GM18499 (cell line): Measurements from ENCODE around the gene CLDN24.
"Not testable (repeated sequence)": the region's sequence is repeated elsewhere in the genome, so short reads cannot be mapped to it uniquely, and the experiment has no call there.

ENCODE experiments used
- ATAC-seq: cut with Tn5 transposase; IDR thresholded peaks from one replicate; pipeline ENCODE4 v1.9.1; 2021; ENCODE audit warnings: moderate number of reproducible peaks; ENCODE audit not compliant: insufficient read depth, unreplicated experiment

CLDN24 gene

GRCh38 chr4:183348136-183348535, 25.9 kb upstream of the CLDN24 start:
- ATAC-seq: no peak

DNA sequence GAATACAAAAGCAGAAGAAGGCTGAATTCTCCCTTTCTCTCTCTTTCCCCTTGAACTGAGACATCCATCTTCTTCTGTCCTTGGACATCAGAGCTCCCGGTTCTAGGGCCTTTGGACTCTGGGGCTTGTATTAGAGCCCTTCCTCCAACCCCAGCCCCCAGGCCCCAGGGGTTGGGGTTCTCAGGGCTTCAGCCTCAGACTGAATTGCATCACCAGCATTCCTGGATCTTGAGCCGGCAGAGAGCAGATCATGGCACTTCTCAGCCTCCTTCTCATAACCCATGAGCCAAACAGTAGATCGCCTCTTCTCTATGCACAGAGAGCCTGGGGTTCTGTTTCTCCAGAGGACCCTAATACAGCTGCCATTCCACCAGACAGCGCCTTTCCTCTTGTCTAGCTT, 25.3 kb upstream of the CLDN24 start:
- no peak for ATAC-seq

DNA sequence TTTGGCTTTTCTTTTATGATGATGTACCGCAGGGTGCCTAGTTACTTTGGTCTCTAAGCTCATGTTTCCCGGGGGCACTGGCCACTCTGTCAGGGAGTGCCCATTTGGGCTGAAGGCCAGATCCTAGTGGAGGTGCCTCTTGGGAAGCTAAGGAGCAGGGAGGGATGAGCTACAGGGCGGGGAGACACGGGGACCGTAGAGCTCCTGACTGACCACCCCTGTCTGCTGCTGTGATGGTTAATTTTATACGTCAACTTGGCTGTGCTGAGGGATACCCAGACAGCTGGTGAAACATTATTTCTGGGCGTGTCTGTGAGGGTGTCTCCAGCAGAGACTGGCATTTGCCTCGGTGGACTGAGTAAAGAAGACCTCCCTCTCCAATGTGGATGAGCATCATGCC, 24.9 kb upstream of the CLDN24 start:
- no peak for ATAC-seq

GRCh38 chr4:183345261-183345660, 23.0 kb upstream of the CLDN24 start:
- no peak for ATAC-seq

DNA sequence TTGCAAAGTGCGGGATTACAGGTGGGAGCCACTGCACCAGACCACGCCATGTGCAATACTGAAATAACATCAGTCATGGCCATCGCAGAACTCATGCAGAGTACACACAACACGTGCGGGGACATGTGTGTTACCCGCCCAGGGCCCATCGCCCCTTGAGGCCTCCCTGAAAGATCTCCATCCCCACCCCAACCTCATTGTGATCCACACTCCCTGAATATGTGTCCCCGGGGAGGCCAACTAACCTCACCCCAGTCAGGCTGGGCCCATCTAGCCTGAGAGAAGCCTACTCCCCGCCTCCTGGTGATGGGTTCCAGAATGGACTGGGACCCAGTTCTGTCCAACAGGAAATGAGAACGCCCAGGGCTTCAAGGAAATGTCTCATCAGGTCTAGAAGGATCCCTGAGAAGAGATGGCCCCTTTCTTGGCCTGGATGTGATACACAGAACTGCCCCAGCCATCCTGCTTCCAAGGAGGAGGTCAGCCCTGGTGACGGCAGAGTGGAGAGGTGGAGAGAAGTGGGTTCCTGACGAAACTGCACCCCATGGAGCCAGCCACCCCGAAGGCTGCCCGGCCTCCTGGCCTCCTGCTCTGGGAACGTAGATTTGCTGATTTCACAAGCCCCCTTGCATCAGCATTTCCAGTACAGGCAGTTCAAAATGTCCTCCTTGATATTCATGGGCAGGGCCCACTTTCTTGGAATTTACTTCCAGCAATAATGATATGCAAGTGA, 22.5 kb upstream of the CLDN24 start:
- ATAC-seq: no peak

- ATAC-seq: no peak
Observed at GRCh38 chr4:183343730-183344129, 21.5 kb upstream of the CLDN24 start.

GRCh38 chr4:183342541-183343533, 20.6 kb upstream of the CLDN24 start:
- ATAC-seq: no peak

DNA sequence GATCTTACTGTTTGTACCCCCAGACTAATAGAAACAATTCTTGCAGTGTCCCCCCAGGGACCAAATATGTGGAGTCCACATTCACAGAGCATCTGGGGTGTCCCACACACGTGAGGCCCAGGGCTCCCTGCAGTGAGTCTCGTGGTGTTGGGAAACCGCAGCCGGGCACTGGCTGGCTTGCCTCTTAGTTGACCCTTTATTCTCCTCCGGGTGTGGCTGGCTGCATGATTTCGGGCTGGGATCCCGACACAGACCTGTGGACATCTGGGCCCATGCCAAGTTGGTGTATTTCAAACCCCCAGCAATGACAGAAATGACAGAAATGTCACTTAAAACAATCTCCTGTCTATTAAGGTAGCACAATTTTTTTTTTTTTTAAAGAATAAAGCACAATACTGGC, 15.6 kb upstream of the CLDN24 start:
- no peak for ATAC-seq

DNA sequence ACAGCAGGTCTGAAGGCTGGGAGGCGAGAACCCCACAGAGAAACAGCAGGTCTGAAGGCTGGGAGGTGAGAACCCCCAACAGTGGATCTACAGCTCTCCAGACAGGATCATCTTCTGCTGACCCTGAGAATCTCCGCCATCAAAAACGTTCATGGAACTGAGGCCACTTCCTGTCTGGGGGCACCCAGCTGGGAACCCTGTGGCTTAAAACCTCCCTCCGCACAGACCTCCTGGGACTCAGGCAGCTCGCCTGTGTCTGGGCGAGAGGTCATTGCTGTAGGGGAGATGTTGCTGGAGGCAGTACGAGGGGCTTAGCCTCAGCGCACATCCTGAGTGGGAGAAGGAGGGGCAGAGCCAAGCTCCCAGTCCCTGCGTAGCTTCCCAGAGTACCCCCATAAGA, 15.1 kb upstream of the CLDN24 start:
- ATAC-seq: no peak

DNA sequence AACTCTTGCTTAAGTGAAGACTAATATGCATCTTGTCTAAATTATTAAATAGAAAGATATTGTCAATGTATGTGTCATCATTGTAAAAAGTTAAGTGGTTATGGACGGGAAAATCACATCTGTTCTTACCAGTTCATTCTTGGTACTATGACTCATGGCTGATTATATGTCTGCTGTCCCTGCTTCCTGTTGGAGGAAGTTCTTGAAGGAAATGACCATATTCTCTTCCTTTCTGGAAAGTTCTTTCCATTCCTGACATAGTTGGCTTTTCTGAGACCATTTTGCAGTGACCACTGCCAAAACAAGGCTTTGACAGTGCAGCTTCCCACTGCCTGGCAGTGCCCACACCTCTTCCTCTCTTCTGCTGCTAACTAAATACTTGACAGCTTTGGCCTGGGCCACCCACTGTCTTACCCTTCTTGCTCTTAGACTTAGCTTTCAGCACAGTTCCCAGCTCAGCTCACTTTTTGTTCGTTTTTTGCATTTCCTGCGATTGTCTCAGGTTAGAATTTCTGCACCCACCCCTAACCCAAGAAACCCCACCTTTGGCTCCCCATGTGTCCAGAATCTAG, 13.2 kb upstream of the CLDN24 start:
- no peak for ATAC-seq

DNA sequence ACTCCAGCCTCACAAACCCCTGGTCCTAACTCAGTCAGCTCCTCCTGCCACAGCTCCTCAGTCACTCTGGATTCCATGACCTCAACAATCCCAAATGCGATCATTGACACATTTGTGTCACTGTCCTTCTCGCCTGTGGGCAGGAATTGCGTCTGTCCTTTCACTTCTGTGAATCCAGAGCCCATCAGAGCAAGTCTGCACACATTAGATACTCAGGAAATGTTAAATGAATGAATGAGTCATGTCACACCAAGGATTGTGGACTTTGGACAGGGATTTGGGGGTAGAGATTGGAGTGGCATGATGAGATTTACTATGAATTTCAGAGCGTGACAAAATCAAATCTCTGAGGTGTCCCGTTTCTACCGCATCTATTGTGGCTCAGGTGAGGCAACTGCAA, 11.8 kb upstream of the CLDN24 start:
- no peak for ATAC-seq

- no peak for ATAC-seq
Observed at GRCh38 chr4:183333202-183333601, 11.0 kb upstream of the CLDN24 start.

DNA sequence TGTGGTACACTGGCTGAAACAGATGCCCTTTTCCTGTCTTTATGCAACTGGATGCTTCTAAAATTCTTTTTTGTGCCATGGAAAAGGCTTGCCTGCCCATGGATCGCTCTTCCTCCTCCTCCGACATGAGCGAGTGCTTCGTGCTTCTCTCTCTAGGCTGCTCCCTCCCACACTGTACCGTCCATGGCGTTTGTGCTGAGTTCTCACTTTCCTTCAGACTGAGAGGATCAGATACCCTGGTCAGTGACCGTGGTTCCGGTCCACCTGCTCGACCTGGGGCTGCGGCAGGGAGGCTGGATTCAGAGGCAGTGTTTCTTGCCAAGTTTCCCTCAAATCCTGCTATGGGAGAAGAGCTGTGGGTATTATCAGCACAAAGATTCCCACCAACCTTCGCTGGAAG, 10.2 kb upstream of the CLDN24 start:
- no peak for ATAC-seq

- no peak for ATAC-seq
Observed at GRCh38 chr4:183330841-183331240, 8.6 kb upstream of the CLDN24 start.

DNA sequence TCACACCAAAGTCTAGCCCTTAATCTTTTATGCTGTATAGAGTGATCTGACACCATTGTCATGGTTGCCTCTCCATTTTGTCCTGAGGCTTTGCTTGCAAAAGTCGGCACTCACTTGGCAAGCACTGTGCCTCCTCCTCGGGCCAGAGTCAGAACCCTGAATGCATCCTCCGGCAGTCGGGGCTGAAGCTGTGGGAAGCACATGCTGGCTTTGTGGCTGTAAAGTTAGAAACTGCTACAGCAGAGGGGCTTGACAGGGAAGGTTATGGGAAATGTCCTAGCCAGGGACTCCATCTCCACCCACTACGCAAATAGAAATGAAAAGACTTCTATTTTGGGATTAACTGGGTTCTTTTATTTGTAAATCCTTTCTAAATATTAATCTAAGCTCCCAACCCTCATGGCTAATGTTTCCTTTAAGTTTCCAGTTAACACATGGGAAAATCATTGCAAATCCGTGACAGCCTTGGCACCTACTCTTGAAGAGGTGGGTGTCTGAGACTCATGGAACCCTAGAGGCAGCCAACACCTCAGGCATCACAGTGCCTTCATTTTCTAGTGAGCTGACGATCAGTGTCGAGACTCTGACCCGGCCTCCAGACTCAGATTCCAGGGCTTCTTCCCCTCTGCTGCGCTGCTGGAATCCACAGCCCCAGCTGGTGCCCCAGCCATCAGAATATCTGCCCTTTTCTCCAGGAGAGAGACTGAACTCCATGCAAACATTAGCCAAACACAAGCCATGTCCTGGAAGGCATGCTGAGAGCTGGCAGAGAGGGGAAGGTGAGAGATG, 7.9 kb upstream of the CLDN24 start:
- ATAC-seq: no peak

- ATAC-seq: no peak
Observed at GRCh38 chr4:183329244-183329643, 7.0 kb upstream of the CLDN24 start.

DNA sequence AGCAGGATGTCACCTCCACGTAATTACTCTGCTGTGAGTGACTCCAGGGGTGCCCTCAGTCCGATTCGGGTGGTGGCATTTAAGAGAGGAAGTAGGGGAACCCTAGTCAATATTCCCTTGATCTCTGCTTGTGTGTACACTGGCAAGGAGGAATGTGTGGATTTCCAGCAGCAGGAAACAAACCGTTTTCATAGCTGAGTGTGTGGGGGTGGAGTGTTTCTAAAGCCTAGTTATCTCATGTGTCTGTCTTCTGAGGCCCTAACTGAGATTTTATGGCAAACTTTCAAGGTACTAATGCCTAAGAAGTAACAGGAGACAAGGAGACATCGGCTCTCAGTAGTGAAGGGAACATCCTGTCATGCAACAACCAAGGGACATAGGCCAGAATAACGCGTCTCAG, 6.6 kb upstream of the CLDN24 start:
- ATAC-seq: no peak

DNA sequence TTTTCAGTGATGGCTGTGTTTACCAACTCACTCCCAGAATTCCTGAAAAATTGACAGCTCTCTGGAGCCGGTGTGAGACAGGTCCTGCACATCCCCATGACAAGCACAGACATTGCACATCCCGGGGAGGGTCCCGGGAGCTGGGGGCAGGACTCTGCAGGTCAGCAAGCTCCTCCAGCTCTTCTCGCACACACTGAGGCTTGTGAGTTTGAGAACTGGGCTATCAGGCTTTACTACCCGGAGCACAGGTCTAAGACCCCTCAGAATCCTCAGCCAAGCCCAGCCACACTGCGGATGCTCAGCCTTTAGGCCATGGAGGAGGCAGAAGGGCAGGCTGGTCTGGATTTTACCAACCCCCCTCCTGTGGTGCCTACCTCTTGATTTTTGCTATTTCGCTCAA, 5.6 kb upstream of the CLDN24 start:
- no peak for ATAC-seq

GRCh38 chr4:183326853-183327252, 4.6 kb upstream of the CLDN24 start:
- ATAC-seq: no peak

DNA sequence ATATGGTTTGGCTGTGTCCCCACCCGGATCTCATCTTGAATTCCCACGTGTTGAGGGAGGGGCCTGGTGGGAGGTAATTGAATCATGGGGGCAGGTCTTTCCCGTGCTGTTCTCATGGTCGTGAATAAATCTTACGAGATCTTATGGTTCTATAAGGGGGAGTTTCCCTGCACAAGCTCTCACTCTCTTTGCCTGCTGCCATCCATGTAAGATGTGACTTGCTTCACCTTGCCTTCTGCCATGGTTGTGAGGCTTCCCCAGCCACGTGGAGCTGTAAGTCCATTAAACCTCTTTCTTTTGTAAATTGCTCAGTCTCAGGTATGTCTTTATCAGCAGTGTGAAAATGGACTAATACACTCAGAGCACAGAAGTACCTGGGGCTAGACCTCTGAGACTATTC, 4.2 kb upstream of the CLDN24 start:
- ATAC-seq: not testable (repeated sequence)
